Measurements from ENCODE around the gene PAF1.

PAF1 gene

GRCh38 chr19:39419003-39419402 lies 28.1 kb upstream of the PAF1 start:
- no peak overlapping the region for H3K27ac ChIP-seq
- no peak for DNase-seq (ENCODE audit: low read depth, low spot score)

DNA sequence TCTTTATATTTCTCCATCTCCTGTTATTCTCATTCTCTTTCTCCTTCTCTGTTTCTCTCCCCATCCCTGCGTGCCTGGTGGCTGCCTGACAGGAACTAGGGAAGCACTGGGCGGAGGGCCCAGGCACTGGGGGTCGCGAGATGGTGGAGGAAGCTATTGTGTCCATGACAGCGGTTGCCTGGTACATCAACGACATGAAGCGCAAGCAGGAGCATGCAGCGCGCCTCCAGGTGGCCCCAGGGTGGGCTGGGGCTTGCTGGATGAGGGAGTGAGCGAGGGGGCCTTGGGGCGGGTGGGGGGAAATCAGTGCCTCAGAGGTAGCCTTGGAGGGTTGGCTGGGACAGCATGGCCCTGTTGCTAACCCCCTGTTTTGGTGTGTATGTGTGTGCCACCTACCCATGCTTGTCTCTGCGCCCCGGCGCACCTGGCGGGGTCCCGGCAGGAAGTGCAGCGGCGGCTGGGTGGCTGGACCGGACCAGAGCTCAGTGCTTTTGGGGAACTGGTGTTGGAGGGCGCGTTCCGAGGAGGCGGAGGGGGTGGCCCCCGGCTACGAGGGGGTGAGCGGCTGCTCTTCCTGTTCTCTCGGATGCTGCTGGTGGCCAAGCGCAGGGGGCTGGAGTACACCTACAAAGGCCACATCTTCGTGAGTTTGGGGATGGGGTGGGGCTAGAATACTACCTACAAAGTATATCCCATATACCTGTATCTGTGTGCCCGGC lies 26.7 kb upstream of the PAF1 start:
- DNase-seq (ENCODE audit: low read depth, low spot score): no peak
- no peak overlapping the region for H3K27ac ChIP-seq

DNA sequence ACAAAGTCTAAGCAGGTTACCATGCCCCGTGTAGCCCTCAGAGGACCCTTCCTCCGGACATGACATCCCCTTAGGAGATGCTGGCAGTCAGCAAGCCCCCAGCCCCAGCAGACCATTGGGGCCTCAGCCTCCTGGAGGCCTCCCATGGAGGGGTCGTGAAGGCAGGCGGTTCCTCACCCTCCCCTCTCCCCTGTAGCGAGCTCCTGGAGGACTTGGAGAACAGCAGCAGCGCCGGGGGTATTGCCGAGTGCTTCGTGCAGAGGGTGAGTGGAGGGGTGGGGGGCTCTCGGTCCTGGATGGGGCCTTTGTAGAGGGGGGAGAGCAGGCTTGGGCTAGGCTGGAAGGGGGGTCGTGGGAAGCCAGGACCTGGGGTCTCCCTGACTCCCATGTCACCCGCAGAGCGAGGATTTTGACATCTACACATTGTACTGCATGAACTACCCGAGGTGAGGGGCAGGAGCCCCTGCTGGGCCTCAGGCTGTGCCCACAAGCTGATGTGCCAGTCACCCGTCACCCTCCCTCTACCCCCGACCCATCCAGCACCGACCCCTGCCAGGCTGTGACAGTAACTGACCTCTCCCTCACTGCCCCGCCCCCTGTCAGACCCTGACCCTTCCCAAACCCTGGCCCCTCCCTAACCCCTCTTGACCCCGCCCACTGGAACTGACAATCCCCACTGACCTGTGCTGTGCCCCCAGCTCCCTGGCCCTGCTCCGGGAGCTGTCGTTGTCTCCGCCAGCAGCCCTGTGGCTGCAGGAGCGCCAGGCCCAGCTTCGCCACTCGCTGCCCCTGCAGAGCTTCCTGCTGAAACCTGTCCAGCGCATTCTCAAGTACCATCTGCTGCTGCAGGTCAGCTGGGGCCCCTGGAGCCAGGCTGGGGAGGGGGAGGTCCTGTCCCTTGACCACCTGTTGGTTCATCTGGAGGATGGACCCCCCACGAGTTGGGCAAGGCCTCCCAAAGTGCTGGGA lies 25.5 kb upstream of the PAF1 start:
- no peak overlapping the region for H3K27ac ChIP-seq
- no peak for DNase-seq (ENCODE audit: low read depth, low spot score)

DNA sequence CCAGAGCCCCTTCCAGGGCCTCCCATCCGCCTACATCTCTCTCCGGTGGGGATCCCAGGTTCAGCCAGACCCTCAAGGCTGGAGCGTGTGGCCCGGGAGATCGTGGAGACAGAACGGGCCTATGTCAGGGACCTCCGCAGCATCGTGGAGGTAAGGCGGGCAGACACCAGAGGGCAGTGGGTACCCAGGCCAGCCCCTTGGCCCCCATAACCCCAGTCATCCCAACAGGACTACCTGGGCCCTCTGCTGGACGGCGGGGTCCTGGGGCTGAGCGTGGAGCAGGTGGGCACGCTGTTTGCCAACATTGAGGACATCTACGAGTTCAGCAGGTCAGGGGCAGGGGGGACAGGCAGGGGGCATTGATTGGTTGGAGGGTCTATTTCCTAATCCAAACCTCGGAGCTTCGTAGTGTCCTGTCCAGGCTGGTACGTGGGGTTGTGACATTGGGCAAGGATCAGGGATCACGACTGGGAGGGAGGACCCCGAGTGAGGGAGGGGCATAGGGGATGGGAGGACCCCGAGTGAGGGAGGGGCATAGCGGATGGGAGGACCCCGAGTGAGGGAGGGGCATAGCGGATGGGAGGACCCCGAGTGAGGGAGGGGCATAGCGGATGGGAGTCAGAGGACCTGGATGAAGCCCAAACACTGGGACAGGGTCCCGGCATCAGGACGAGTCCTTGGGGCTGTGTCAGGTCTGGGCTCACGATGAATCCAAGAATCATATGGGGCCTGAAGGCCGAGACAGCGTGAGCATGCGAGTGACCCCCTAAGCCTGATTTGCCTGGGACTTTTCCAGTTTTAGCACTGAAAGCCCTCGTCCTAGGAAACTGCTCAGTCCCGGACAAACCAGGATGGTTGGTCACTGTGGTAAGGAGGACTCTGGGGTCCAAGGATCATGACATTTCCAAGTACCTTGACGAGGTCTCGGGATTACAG lies 24.5 kb upstream of the PAF1 start:
- no peak for DNase-seq (ENCODE audit: low read depth, low spot score)
- no peak overlapping the region for H3K27ac ChIP-seq

DNA sequence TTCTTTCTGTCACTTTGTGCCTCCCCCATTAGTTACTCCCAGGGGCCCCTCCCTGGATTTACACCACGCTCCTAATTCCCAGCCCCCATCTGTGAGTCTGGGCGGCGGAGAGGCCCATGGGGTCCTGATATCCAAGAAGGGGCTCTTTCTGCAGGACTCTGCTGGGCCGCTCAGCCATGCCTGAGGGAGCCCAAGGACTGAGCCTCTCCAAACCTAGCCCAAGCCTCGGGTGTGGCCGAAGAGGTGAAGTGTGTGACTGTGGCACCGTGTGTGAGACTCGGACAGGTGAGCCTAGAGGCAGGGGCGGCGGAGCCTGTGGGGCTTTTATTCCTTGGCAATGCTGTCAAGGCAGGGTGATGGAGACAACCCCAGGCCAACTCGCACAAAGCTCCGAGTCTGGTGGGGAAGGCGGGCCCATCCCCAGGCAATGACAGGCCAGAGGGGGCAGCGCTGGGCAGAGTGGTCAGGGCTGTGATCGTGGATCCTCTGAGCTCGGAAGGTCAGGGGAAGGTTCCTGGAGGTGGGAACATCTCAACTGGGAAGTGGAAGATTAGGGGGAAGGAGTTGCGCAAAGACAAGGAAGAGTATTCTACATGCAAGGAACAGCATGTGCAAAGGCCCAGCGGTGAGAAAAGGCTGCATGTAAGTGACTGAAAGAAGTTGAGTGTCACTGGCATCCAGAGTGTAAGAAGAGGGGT lies 23.2 kb upstream of the PAF1 start:
- peak overlapping the region; percentile 100 for H3K27ac ChIP-seq
- DNase-seq (ENCODE audit: low read depth, low spot score): no peak

DNA sequence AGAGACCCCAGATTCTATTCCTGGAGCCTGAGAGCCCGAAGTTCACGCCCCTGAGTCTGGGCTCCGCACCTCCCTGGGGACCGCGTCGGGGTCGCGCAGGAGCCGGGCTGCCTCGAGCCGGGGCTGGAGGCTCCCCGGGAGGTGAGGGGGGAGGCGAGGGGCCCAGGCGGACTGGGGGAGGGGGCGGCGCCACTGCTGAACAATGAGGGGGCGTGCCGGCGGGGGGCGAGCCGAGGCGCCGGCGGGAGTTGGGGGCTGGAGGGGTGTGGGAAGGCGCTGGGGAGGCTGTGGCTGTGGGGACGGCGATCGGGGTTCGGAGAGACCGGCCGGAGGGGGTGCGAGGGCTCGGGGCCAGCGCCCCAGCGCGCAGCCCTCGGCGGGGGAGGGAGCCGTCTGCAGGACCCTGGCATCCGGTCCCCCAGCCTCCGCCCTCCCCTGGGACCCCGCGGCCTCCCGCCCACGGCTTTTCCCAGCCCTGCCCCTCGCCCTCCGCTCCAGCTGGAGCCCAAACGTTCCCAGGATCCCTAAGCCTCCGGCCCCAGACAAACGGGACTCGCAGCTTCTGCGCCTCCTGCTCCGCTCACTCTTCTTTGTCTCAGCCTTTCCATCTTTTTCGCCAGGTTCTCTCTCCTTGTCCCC lies 22.5 kb upstream of the PAF1 start:
- no peak for DNase-seq (ENCODE audit: low read depth, low spot score)
- peak overlapping the region; percentile 100 for H3K27ac ChIP-seq

GRCh38 chr19:39412867-39413271 lies 22.0 kb upstream of the PAF1 start:
- DNase-seq (ENCODE audit: low read depth, low spot score): no peak
- H3K27ac ChIP-seq: peak overlapping the region; percentile 100

DNA sequence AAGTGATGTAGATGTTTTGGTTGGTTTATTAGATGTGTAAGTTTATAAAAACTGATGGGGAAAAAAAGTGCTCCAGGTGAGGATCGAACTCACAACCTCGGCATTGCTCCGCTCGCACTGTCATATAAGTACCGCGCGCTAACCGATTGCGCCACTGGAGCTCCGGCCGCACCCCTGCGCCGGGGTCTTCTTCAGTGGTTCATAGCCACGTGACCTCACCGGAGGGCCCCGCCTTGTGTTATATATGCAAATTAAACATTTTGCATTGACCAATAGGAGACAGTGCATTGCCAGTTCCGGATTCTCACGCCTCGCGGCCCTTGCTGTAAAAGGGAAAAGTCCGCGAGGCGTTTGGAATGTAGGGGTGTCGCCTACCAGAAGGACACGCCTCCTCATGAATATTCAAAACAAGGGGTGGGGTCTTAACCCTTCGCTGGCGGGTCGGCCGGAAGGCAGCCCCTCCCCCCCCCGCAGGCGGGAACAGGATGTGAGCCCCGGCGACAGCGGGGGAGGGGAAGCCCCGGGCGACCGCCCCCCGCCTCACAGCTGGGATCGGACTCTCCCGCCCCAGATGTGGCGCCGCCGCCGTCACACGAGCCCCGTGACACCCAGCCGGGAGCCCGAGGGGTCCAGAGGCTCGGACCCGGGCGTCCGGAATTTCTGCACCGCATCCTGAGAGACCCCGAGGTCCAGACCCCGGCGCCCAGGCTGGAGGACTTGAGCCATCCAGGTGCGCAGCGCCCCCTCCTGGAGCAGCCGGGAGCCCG lies 21.4 kb upstream of the PAF1 start, which contains the start of gene PLEKHG2:
Gene PLEKHG2, plus strand, starts transcription at position 570 of the 767 bp plus-strand sequence. CDS start 1,418 bp downstream, outside the sequence.
- H3K27ac ChIP-seq: peak within 1 kb of the TSS; percentile 100
- peak; percentile 97 for DNase-seq (ENCODE audit: low read depth, low spot score)

DNA sequence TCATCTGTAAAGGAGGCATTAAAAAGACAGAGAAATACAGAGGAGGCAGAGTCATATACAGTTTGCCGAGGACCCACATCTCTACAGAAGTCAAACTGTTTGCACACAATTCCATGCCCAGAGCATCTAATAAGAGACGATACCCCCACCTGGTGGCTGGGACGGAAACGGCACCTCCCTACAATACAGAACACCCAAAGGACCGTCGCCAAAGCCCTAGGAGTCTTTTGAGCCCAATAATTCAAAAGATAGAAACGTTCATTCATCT lies 20.9 kb upstream of the PAF1 start:
- DNase-seq (ENCODE audit: low read depth, low spot score): no peak
- peak overlapping the region; percentile 100 for H3K27ac ChIP-seq

DNA sequence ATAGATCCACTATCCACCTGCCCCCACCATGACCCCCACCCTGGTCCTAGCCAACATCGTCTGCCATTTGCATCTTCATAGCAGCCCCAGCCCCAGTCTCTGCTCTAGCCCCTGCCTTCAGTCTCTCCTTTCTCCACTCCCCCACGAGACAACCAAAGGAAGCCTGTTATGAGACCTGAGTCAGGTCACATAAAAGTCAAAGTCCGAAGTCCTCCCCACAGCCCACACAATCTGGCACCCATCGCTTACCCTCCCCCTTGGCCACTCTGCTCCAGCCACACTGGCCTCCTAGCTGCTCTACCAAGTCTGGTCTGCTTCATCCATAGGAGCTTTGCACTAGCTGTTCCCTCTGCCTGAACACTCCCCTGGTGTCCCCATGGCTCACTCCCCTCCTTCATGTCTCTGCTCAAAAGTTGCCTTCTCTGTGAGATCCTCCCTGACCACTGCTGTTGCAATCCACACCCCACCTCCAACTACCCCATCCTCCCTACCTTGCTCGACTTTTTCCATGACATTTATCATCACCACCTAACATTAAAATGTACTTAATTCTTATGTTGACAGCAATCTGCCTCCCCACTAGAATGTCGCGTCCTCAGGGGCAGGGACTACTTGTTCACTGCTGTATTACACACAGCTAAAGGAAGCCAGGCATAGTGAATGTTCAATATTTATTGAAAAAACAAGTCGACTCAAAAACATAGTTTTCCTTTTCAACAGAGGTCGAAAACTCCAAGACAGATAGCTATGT lies 20.4 kb upstream of the PAF1 start:
- H3K27ac ChIP-seq: peak overlapping the region; percentile 100
- no peak for DNase-seq (ENCODE audit: low read depth, low spot score)

GRCh38 chr19:39410831-39411080 lies 19.9 kb upstream of the PAF1 start:
- DNase-seq (ENCODE audit: low read depth, low spot score): no peak
- peak overlapping the region; percentile 100 for H3K27ac ChIP-seq

- peak overlapping the region; percentile 100 for H3K27ac ChIP-seq
- no peak for DNase-seq (ENCODE audit: low read depth, low spot score)
Measured at GRCh38 chr19:39410017-39410830, 19.3 kb upstream of the PAF1 start.

DNA sequence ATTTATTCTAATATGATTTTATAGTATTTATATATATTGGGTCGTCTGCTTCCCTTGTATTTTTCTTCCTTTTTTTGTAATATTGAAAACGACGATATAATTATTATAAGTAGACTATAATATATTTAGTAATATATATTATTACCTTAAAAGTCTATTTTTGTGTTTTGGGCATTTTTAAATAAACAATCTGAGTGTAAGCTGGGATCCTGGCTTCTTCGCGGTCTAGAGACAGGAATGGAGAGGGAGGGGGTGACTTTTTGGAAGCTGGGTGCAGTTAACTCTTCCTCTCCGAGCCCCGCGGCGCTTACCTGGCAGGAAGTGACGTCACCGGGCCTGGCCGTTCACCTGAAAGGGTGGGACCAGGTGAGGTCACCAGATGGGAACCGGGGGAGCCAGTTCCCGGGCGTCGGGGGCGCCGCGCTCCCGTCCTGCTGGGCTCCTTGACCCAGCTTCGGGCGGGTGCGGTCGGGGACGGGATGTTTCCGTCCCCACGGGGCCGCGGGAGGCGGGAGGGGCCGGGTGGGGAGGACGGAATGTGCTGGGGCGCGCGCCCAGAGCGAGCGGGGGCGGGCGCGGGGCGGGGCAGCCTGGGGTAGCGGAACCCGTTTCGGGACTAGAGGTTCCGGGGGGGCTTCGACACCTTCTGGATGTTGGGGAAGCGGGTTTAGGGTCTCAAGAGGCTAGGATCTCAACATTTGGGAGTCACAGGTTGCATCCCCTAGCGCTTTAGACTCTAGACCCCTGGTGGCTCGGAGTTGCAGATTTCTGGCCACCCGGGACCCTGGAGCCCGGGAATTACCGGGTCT lies 18.5 kb upstream of the PAF1 start:
- peak overlapping the region; percentile 100 for H3K27ac ChIP-seq
- DNase-seq (ENCODE audit: low read depth, low spot score): peak; percentile 88

DNA sequence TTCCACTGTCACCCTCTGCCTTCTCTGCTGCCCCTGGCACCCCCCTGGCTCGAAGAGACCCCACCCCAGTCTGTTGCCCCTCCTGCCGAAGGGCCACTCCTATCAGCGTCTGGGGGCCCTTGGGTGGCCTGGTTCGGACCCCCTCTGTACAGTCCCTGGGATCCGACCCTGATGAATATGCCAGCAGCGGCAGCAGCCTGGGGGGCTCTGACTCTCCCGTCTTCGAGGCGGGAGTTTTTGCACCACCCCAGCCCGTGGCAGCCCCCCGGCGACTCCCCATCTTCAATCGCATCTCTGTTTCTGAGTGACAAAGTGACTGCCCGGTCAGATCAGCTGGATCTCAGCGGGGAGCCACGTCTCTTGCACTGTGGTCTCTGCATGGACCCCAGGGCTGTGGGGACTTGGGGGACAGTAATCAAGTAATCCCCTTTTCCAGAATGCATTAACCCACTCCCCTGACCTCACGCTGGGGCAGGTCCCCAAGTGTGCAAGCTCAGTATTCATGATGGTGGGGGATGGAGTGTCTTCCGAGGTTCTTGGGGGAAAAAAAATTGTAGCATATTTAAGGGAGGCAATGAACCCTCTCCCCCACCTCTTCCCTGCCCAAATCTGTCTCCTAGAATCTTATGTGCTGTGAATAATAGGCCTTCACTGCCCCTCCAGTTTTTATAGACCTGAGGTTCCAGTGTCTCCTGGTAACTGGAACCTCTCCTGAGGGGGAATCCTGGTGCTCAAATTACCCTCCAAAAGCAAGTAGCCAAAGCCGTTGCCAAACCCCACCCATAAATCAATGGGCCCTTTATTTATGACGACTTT lies 17.7 kb upstream of the PAF1 start:
- DNase-seq (ENCODE audit: low read depth, low spot score): no peak
- H3K27ac ChIP-seq: peak overlapping the region; percentile 100

GRCh38 chr19:39407660-39408391 lies 16.9 kb upstream of the PAF1 start:
- DNase-seq (ENCODE audit: low read depth, low spot score): no peak
- H3K27ac ChIP-seq: peak overlapping the region; percentile 100
